Measurements from ENCODE around the gene PCF11.

GRCh38 chr11:83222499-83222898 lies 65.6 kb downstream of the PCF11 start:
- TF ChIP-seq CTCF (IDR thresholded peaks at IDR 0.05; ENCODE audit: insufficient read depth, low read length) = no peak
- no peak for TF ChIP-seq POLR2AphosphoS5 (IDR thresholded peaks at IDR 0.05; ENCODE audit: low read depth)
- TF ChIP-seq GABPA (IDR thresholded peaks at IDR 0.05; ENCODE audit: low read depth) = no peak
